ENCODE results near the gene TGFA. TPM values are rescaled to one million over a fixed set of nuclear protein-coding genes. Genes with fewer than 3 reads are reported as not detected.

The TGFA gene
- total RNA-seq, 1 donor from 2014 or later, result 1.4 TPM

GRCh38 chr2:70537840-70538239 is 15.8 kb downstream of the TGFA start:
- no peak overlapping the region for H3K9ac ChIP-seq (ENCODE audit: low read length)
- H3K27ac ChIP-seq (ENCODE audit: low read depth, low read length), result no peak overlapping the region
- peaks cover 2% of the 10 kb centered on the region for H3K27me3 ChIP-seq (ENCODE audit: insufficient read depth, low read length)
- Mint-ChIP-seq H3K4me1 (ENCODE audit: low read depth, unreplicated experiment) (peaks cover 13% of the 10 kb centered on the region), H3K27ac (ENCODE audit: unreplicated experiment) (no peak overlapping the region), H3K9me3 (ENCODE audit: unreplicated experiment) (peaks cover 8% of the 10 kb centered on the region), H3K4me3 (ENCODE audit: unreplicated experiment) (no peak overlapping the region), H3K27me3 (ENCODE audit: low read depth, unreplicated experiment) (no peaks in the 10 kb centered on the region), H3K36me3 (ENCODE audit: low read depth, unreplicated experiment) (no peaks in the 10 kb centered on the region)
- H3K9me3 ChIP-seq (ENCODE audit: insufficient read depth, low read depth, low read length), result no peaks in the 10 kb centered on the region
- H2AFZ ChIP-seq (ENCODE audit: low read depth, low read length), result no peak overlapping the region
- no peak for TF ChIP-seq EZH2 (IDR thresholded peaks at IDR 0.05; ENCODE audit: insufficient read depth, low read length)
- TF ChIP-seq, protein P1, sequence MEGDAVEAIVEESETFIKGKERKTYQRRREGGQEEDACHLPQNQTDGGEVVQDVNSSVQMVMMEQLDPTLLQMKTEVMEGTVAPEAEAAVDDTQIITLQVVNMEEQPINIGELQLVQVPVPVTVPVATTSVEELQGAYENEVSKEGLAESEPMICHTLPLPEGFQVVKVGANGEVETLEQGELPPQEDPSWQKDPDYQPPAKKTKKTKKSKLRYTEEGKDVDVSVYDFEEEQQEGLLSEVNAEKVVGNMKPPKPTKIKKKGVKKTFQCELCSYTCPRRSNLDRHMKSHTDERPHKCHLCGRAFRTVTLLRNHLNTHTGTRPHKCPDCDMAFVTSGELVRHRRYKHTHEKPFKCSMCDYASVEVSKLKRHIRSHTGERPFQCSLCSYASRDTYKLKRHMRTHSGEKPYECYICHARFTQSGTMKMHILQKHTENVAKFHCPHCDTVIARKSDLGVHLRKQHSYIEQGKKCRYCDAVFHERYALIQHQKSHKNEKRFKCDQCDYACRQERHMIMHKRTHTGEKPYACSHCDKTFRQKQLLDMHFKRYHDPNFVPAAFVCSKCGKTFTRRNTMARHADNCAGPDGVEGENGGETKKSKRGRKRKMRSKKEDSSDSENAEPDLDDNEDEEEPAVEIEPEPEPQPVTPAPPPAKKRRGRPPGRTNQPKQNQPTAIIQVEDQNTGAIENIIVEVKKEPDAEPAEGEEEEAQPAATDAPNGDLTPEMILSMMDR (IDR thresholded peaks at IDR 0.05; ENCODE audit: insufficient read depth, low read depth, low read length), result no peak
- DNase-seq (ENCODE audit: low read depth), result no peak
- H3K4me2 ChIP-seq (ENCODE audit: low read length), result no peak overlapping the region
- no peaks in the 10 kb centered on the region for H3K36me3 ChIP-seq (ENCODE audit: insufficient read depth, low read length)
- no peaks in the 10 kb centered on the region for H4K20me1 ChIP-seq (ENCODE audit: insufficient read depth, low read length)
- no peak overlapping the region for H3K4me3 ChIP-seq (ENCODE audit: insufficient read depth, low read depth, low read length)
- FAIRE-seq, result peak; percentile 20
- no peaks in the 10 kb centered on the region for H3K79me2 ChIP-seq (ENCODE audit: insufficient read depth, low read length)
- H3K4me1 ChIP-seq (ENCODE audit: insufficient read depth, low read length), result no peaks in the 10 kb centered on the region

DNA sequence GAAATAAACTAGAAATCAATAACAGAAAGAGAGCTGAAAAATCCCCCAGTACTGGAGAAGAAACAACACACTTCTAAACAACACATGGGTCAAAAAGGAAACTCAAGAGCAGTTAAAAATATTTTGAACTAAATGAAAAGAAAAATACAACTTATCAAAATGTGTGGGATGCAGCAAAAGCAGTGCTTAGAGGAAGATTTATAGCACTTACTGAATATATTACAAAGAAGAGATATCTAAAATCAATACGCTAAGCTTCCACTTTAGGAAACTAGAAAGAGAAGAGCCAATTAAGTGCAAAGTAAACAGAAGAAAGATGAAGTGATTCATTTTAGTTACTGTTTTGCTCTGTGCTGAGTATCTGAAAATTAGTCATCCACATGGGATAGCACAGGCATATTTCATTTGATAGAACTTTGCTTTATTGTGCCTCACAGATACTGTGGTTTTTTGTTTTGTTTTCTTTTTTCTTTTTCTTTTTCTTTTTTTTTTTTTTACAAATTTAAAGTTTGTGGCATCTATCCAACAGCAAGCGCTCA is 17.0 kb downstream of the TGFA start:
- Histone ChIP-seq H2AFZ (ENCODE audit: low read depth, low read length) (no peak overlapping the region), H4K20me1 (ENCODE audit: insufficient read depth, low read length) (no peaks in the 10 kb centered on the region), H3K4me2 (ENCODE audit: low read length) (no peak overlapping the region), H3K9ac (ENCODE audit: low read length) (no peak overlapping the region), H3K27ac (ENCODE audit: low read depth, low read length) (no peak overlapping the region), H3K36me3 (ENCODE audit: insufficient read depth, low read length) (no peaks in the 10 kb centered on the region), H3K4me3 (ENCODE audit: insufficient read depth, low read depth, low read length) (no peak overlapping the region), H3K79me2 (ENCODE audit: insufficient read depth, low read length) (no peaks in the 10 kb centered on the region), H3K4me1 (ENCODE audit: insufficient read depth, low read length) (no peaks in the 10 kb centered on the region), H3K9me3 (ENCODE audit: insufficient read depth, low read depth, low read length) (no peaks in the 10 kb centered on the region), H3K27me3 (ENCODE audit: insufficient read depth, low read length) (peaks cover 2% of the 10 kb centered on the region)
- Mint-ChIP-seq H3K4me3 (ENCODE audit: unreplicated experiment) (no peak overlapping the region), H3K27ac (ENCODE audit: unreplicated experiment) (no peak overlapping the region), H3K4me1 (ENCODE audit: low read depth, unreplicated experiment) (peaks cover 10% of the 10 kb centered on the region), H3K36me3 (ENCODE audit: low read depth, unreplicated experiment) (no peaks in the 10 kb centered on the region), H3K27me3 (ENCODE audit: low read depth, unreplicated experiment) (no peaks in the 10 kb centered on the region), H3K9me3 (ENCODE audit: unreplicated experiment) (peaks cover 8% of the 10 kb centered on the region)
- no peak for FAIRE-seq
- DNase-seq (ENCODE audit: low read depth), result no peak
- TF ChIP-seq EZH2 (IDR thresholded peaks at IDR 0.05; ENCODE audit: insufficient read depth, low read length), result no peak
- TF ChIP-seq, protein P1 (IDR thresholded peaks at IDR 0.05; ENCODE audit: insufficient read depth, low read depth, low read length), result no peak

DNA sequence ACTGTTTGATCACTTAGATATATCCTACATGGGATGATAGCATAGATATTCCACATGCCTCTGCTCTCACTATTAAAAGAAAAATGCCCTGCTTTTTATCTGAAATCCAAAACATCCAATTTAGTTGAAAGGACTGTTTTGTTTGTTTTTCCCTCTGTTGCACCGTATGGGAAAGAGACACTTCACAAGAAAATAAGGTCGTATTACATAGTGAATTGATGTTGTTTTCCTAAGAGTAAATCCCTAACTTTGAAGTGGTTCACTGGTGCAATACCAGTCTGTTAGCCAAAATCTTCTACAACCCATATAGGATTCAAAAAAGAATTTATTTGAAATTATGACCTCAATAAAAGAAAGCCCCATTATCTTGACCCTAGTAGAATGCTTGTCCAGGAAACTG is 18.1 kb downstream of the TGFA start:
- Histone ChIP-seq H2AFZ (ENCODE audit: low read depth, low read length) (no peak overlapping the region), H3K4me1 (ENCODE audit: insufficient read depth, low read length) (no peaks in the 10 kb centered on the region), H3K36me3 (ENCODE audit: insufficient read depth, low read length) (no peaks in the 10 kb centered on the region), H3K9me3 (ENCODE audit: insufficient read depth, low read depth, low read length) (no peaks in the 10 kb centered on the region), H3K4me3 (ENCODE audit: insufficient read depth, low read depth, low read length) (no peak overlapping the region), H3K79me2 (ENCODE audit: insufficient read depth, low read length) (no peaks in the 10 kb centered on the region), H3K9ac (ENCODE audit: low read length) (no peak overlapping the region), H3K4me2 (ENCODE audit: low read length) (no peak overlapping the region), H3K27me3 (ENCODE audit: insufficient read depth, low read length) (peaks cover 2% of the 10 kb centered on the region), H4K20me1 (ENCODE audit: insufficient read depth, low read length) (no peaks in the 10 kb centered on the region), H3K27ac (ENCODE audit: low read depth, low read length) (no peak overlapping the region)
- FAIRE-seq (no peak), DNase-seq (ENCODE audit: low read depth) (no peak)
- Mint-ChIP-seq H3K27ac (ENCODE audit: unreplicated experiment) (no peak overlapping the region), H3K4me1 (ENCODE audit: low read depth, unreplicated experiment) (peaks cover 6% of the 10 kb centered on the region), H3K27me3 (ENCODE audit: low read depth, unreplicated experiment) (no peaks in the 10 kb centered on the region), H3K9me3 (ENCODE audit: unreplicated experiment) (peaks cover 8% of the 10 kb centered on the region), H3K4me3 (ENCODE audit: unreplicated experiment) (no peak overlapping the region), H3K36me3 (ENCODE audit: low read depth, unreplicated experiment) (no peaks in the 10 kb centered on the region)
- TF ChIP-seq EZH2 (IDR thresholded peaks at IDR 0.05; ENCODE audit: insufficient read depth, low read length), result no peak
- TF ChIP-seq, protein P1 (IDR thresholded peaks at IDR 0.05; ENCODE audit: insufficient read depth, low read depth, low read length), result no peak

Data from astrocyte (in vitro differentiated cells and primary cell).